H1 (cell line): ENCODE data around the gene ASPA. TPM values are rescaled to one million over a fixed set of nuclear protein-coding genes. Genes with fewer than 3 reads are reported as not detected.
A peak's percentile ranks its signal among the peaks of the same experiment; 100 is the strongest.

Source experiments
- CTCF ChIA-PET: fragments of 300-600 bp; sonication (Branson Sonifier 250); formaldehyde crosslinking; loops from one replicate; lab custom pipeline; 2021; ENCODE audit not compliant: partially characterized antibody; lab: Charles Lee
- POLR2A ChIA-PET: fragments of 300-600 bp; sonication (Branson Sonifier 250); formaldehyde crosslinking; loops from one replicate; lab custom pipeline; 2021; ENCODE audit warnings: inconsistent platforms; ENCODE audit not compliant: partially characterized antibody; lab: Charles Lee
- DNase-seq, 2 experiments: peaks; one replicate each; pipeline versions ENCODE4 v3.0.0 to v3.0.0-alpha.2; 2010 to 2022; ENCODE audit warnings: low spot score in 2 of 2, low read depth in 1 of 2, mixed read lengths in 1 of 2
- FAIRE-seq: peaks from 2 replicates; lab custom pipeline; 2011; peaks lifted over from hg19 to GRCh38; lab: Jason Lieb, UNC
- H2AFZ ChIP-seq: 2 replicates; pipeline ENCODE4 v1.8.1; 2012; ENCODE audit warnings: low read length, inconsistent platforms
- H2AK5ac ChIP-seq: 2 replicates; pipeline ENCODE4 v1.6.1; 2013; ENCODE audit warnings: low read depth, low read length
- H2BK120ac ChIP-seq: replicated peaks from 2 replicates; pipeline ENCODE3; 2013; ENCODE audit warnings: low read depth, low read length, inconsistent platforms
- H2BK12ac ChIP-seq: 2 replicates; pipeline ENCODE4 v1.6.1; 2013; ENCODE audit warnings: low read depth, low read length
- H2BK15ac ChIP-seq: 2 replicates; pipeline ENCODE4 v1.6.1; 2013; ENCODE audit warnings: low read length
- H2BK20ac ChIP-seq: 2 replicates; pipeline ENCODE4 v1.6.1; 2013; ENCODE audit warnings: low read length
- H2BK5ac ChIP-seq: 2 replicates; pipeline ENCODE4 v1.6.1; 2013; ENCODE audit warnings: low read depth, low read length
- H3K14ac ChIP-seq: 2 replicates; pipeline ENCODE4 v1.6.1; 2013; ENCODE audit warnings: inconsistent platforms; ENCODE audit not compliant: insufficient read length
- H3K18ac ChIP-seq: 2 replicates; pipeline ENCODE4 v1.6.1; 2013; ENCODE audit warnings: low read length; ENCODE audit errors: extremely low read depth
- H3K23ac ChIP-seq: 2 replicates; pipeline ENCODE4 v1.6.1; 2013; ENCODE audit warnings: inconsistent platforms; ENCODE audit not compliant: insufficient read length
- H3K23me2 ChIP-seq: 2 replicates; pipeline ENCODE4 v1.6.1; 2013; ENCODE audit warnings: low read depth, low read length
- H3K27ac ChIP-seq: 2 replicates; pipeline ENCODE4 v1.6.1; 2011; ENCODE audit warnings: low read depth, low read length, inconsistent platforms
- H3K27me3 ChIP-seq, 4 experiments: replicated peaks in 1 of 4; 1 replicate in 1 of 4; 2 replicates in 3 of 4; pipeline versions ENCODE4 v1.6.1 to v1.8.1; 2011 to 2013; ENCODE audit warnings: low read length in 3 of 4, mild to moderate bottlenecking in 3 of 4, inconsistent platforms in 2 of 4, mixed read lengths in 2 of 4, moderate library complexity in 1 of 4; ENCODE audit not compliant: control insufficient read depth in 3 of 4, insufficient read depth in 3 of 4; ENCODE audit errors: extremely low read depth in 1 of 4
- H3K36me3 ChIP-seq, 4 experiments: 2 replicates each; pipeline versions ENCODE4 v1.6.1 to v1.8.1; 2011 to 2013; ENCODE audit warnings: mild to moderate bottlenecking in 4 of 4, low read length in 3 of 4, moderate library complexity in 2 of 4, control low read depth in 1 of 4, inconsistent platforms in 1 of 4; ENCODE audit not compliant: insufficient read depth in 4 of 4, control insufficient read depth in 2 of 4
- H3K4ac ChIP-seq: replicated peaks from 2 replicates; pipeline ENCODE3; 2013; ENCODE audit warnings: low read length, low read depth, mixed read lengths, inconsistent platforms; ENCODE audit not compliant: insufficient read length
- H3K4me1 ChIP-seq, 4 experiments: replicated peaks in 1 of 4; 1 replicate in 1 of 4; 2 replicates in 3 of 4; pipeline versions ENCODE4 v1.6.1 to v1.8.1; 2011 to 2013; ENCODE audit warnings: low read length in 3 of 4, inconsistent platforms in 2 of 4, mixed read lengths in 1 of 4; ENCODE audit not compliant: insufficient read depth in 4 of 4, control insufficient read depth in 3 of 4
- H3K4me2 ChIP-seq, 2 experiments: 2 replicates each; pipeline versions ENCODE4 v1.6.1 to v1.8.1; 2011 to 2013; ENCODE audit warnings: low read depth in 2 of 2, low read length in 2 of 2, control low read depth in 1 of 2, inconsistent platforms in 1 of 2, mild to moderate bottlenecking in 1 of 2; ENCODE audit not compliant: insufficient read depth in 1 of 2
- H3K4me3 ChIP-seq, 4 experiments: fragments of 200-600, 300-600 bp in 1 of 4; sonication (generic), shearing (Covaris generic), sonication (Bioruptor Twin) in 1 of 4; 2 replicates each; pipeline versions ENCODE4 v1.5.1 to v1.8.1; 2011 to 2016; ENCODE audit warnings: low read length in 4 of 4, low read depth in 3 of 4, control low read depth in 2 of 4, inconsistent platforms in 2 of 4, mild to moderate bottlenecking in 2 of 4, mixed read lengths in 1 of 4, moderate library complexity in 1 of 4; ENCODE audit not compliant: insufficient read depth in 2 of 4; ENCODE audit errors: extremely low read depth in 1 of 4
- H3K56ac ChIP-seq: replicated peaks from 2 replicates; pipeline ENCODE3; 2013; ENCODE audit warnings: low read depth, mild to moderate bottlenecking, mixed read lengths, low read length, inconsistent platforms; ENCODE audit not compliant: insufficient read length
- H3K79me1 ChIP-seq: 2 replicates; pipeline ENCODE4 v1.6.1; 2013; ENCODE audit warnings: low read depth, low read length, control low read depth
- H3K79me2 ChIP-seq, 2 experiments: 2 replicates each; pipeline versions ENCODE4 v1.6.1 to v1.8.1; 2012 to 2013; ENCODE audit warnings: low read length in 2 of 2, mild to moderate bottlenecking in 2 of 2, inconsistent platforms in 1 of 2; ENCODE audit not compliant: insufficient read depth in 2 of 2, control insufficient read depth in 1 of 2
- H3K9ac ChIP-seq, 4 experiments: replicated peaks in 1 of 4; 1 replicate in 1 of 4; 2 replicates in 3 of 4; pipeline versions ENCODE4 v1.6.1 to v1.8.1; 2011 to 2013; ENCODE audit warnings: low read depth in 3 of 4, low read length in 3 of 4, control low read depth in 2 of 4, mild to moderate bottlenecking in 2 of 4, moderate library complexity in 2 of 4, inconsistent platforms in 1 of 4; ENCODE audit errors: extremely low read depth in 1 of 4
- H3K9me3 ChIP-seq, 2 experiments: 2 replicates each; pipeline versions ENCODE4 v1.6.1 to v1.8.1; 2012 to 2013; ENCODE audit warnings: mild to moderate bottlenecking in 2 of 2, moderate library complexity in 2 of 2, control low read depth in 1 of 2, inconsistent platforms in 1 of 2, low read depth in 1 of 2, low read length in 1 of 2, mixed read lengths in 1 of 2; ENCODE audit not compliant: insufficient read depth in 2 of 2
- H4K20me1 ChIP-seq, 2 experiments: replicated peaks in 1 of 2; 2 replicates each; pipeline versions ENCODE3 to v1.8.1; 2011 to 2013; ENCODE audit warnings: inconsistent platforms in 2 of 2, low read length in 2 of 2, mild to moderate bottlenecking in 1 of 2; ENCODE audit not compliant: insufficient read depth in 2 of 2, control insufficient read depth in 1 of 2
- H4K5ac ChIP-seq: 2 replicates; pipeline ENCODE4 v1.6.1; 2013; ENCODE audit warnings: low read length, low read depth, mixed read lengths, inconsistent platforms; ENCODE audit not compliant: insufficient read length
- H4K8ac ChIP-seq: 2 replicates; pipeline ENCODE4 v1.8.0; 2013; ENCODE audit warnings: mild to moderate bottlenecking, moderate library complexity, low read length, inconsistent platforms; ENCODE audit not compliant: insufficient read depth; ENCODE audit errors: extremely low read depth
- H4K91ac ChIP-seq: replicated peaks from 2 replicates; pipeline ENCODE3; 2013; ENCODE audit warnings: low read length, mixed read lengths, inconsistent platforms; ENCODE audit not compliant: insufficient read length
- BRCA1 ChIP-seq: IDR thresholded peaks from 2 replicates; pipeline ENCODE4 v1.6.1; 2012; ENCODE audit warnings: low read depth, low read length, improper control_type of control experiment
- EGR1 ChIP-seq: IDR thresholded peaks from 2 replicates; pipeline ENCODE4 v1.6.1; 2011; ENCODE audit warnings: low read depth, low read length, borderline replicate concordance
- EZH2 ChIP-seq: fragments of 200-600 bp; sonication (generic); IDR thresholded peaks from 2 replicates; pipeline ENCODE4 v1.7.1; 2012; ENCODE audit warnings: low read depth, mild to moderate bottlenecking, moderate library complexity, low read length, inconsistent platforms; ENCODE audit not compliant: severe bottlenecking
- GTF2F1 ChIP-seq: IDR thresholded peaks from 2 replicates; pipeline ENCODE4 v1.6.1; 2012; ENCODE audit warnings: low read depth, low read length, improper control_type of control experiment, borderline replicate concordance
- JUND ChIP-seq: IDR thresholded peaks from 2 replicates; pipeline ENCODE4 v1.6.1; 2011; ENCODE audit warnings: mild to moderate bottlenecking, improper control_type of control experiment, low read length
- KDM1A ChIP-seq: fragments of 200-600, 300-600 bp; sonication (generic); IDR thresholded peaks from 2 replicates; pipeline ENCODE4 v1.7.1; 2016; ENCODE audit warnings: mild to moderate bottlenecking, low read length, borderline replicate concordance
- KDM4A ChIP-seq: IDR thresholded peaks from one replicate; pipeline ENCODE4 v1.7.1; 2012; ENCODE audit warnings: low read depth, mild to moderate bottlenecking, moderate library complexity, low read length, inconsistent platforms; ENCODE audit not compliant: severe bottlenecking
- PHF8 ChIP-seq: fragments of 200-600 bp; sonication (generic); conservative IDR thresholded peaks from 2 replicates; pipeline ENCODE4 v1.7.1; 2012; ENCODE audit warnings: low read depth, mild to moderate bottlenecking, inconsistent platforms, low read length, moderate library complexity
- RXRA ChIP-seq: IDR thresholded peaks from 2 replicates; pipeline ENCODE4 v1.6.1; 2011; ENCODE audit warnings: low read depth, mild to moderate bottlenecking, low read length, moderate library complexity; ENCODE audit not compliant: insufficient read depth
- SUZ12 ChIP-seq: fragments of 200-600 bp; sonication (generic); IDR thresholded peaks from 2 replicates; pipeline ENCODE4 v1.6.1; 2012; ENCODE audit warnings: mild to moderate bottlenecking, inconsistent platforms, low read length, moderate library complexity, mixed read lengths
- TAF1 ChIP-seq: IDR thresholded peaks from 2 replicates; pipeline ENCODE4 v1.6.1; 2011; ENCODE audit warnings: mild to moderate bottlenecking, low read depth, low read length
- WGBS, 2 experiments: shearing (Covaris generic) in 1 of 2; methylation state at CpG; one replicate each; pipeline versions ENCODE4 v1.1.6 to v1.1.7; 2013 to 2015; ENCODE audit warnings: low lambda C conversion rate in 2 of 2, mixed read lengths in 2 of 2, inconsistent platforms in 1 of 2, low coverage in 1 of 2, missing lambda C conversion rate in 1 of 2; ENCODE audit not compliant: insufficient replicate concordance in 2 of 2, insufficient coverage in 1 of 2, insufficient read length in 1 of 2; ENCODE audit errors: extremely low coverage in 1 of 2, missing lambda C conversion rate in 1 of 2; 5-methylcytosine and 5-hydroxymethylcytosine counted together
- polyA plus RNA-seq, 7 experiments: library from polyadenylated mRNA; depleted of rRNA in 3 of 7; stranded (reverse) in 5 of 7; unstranded in 2 of 7; fragments of >200 nt in 5 of 7; fragments of 200-250 nt in 2 of 7; gene quantifications; 1 replicate in 5 of 7; 2 replicates in 1 of 7; 4 replicates in 1 of 7; pipeline versions ENCODE4 v1.2.1 to v1.2.3, GENCODE V29; 2011 to 2013; ENCODE audit warnings: missing spikeins in 2 of 7, mixed read lengths in 2 of 7
- total RNA-seq: library from RNA; stranded (reverse); fragmentation: NEBNext Ultra II Directional; extraction: Animal tissue kit (Norgen Biotek cat#: 25700); gene quantifications from 2 replicates; pipeline ENCODE4 v1.2.1, GENCODE V29; 2021

Gene ASPA
- total and polyA plus RNA-seq, 2 of the 8 experiments (the other 6 are each of a cell fraction or from before 2014, with no cell fraction given): 0.03 TPM; not detected in 1

DNA sequence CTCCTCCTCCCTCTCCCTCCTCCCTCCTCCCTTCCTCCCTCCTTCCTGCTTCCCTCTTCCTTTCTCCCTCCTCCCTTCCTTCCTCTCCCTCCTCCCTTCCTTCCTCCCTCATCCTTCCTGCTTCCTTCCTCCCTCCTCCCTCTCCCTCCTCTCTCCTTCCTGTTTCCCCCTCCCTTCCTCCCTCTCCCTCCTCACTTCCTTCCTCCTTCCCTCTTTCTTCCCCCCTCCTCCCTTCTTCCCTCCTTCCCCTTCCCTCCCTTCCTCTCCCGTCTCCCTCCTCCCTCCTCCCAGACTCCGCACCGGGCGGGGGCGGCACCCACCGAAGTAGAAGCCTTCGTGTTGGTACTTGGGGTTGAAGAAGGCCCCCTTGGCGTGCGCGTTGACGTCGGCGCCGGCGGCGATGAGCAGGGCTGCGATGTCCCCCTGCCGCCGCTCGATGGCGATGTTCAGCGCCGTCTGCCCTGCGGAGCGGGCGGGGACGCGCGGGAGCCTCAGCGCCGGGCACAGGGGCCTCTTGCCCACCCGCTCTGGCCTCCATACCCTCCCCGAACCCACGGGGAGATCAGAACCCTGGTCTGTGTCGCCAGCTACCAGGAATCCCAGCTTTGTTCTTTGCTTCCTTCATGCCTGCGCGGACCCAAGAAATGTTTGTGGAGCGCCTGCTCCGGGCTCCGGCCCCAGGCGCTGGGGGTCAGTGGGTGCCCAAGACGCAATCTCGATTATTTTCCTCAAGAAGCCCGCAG, 59.6 kb downstream of the ASPA start:
- H4K5ac ChIP-seq: peak overlapping the region; percentile 20
- no peak overlapping the region for H2AK5ac ChIP-seq
- no peaks in the 10 kb centered on the region for H3K79me2 ChIP-seq
- no peak overlapping the region for H3K27ac ChIP-seq
- H2BK12ac ChIP-seq: peak overlapping the region; percentile 90; the same call in 1 of the 2 replicates
- H2BK15ac ChIP-seq: 0 out of 2 replicates have a peak overlapping the region, but pooled peaks have one; percentile 19
- peak overlapping the region; percentile 48; the same call in 1 of the 2 replicates for H3K18ac ChIP-seq
- H3K9ac ChIP-seq: peak overlapping the region in 1 of 4 experiments; percentile 31; a peak in 2 of 7 replicates
- POLR2A ChIA-PET: interaction anchor here (1.1 to 1.8 kb wide), 2 partner anchors 101 to 132 kb away, joined by 4 read pairs; partner anchors contain the start of genes CTNS and SHPK
- FAIRE-seq: no peak
- no peak overlapping the region for H3K23ac ChIP-seq
- peak overlapping the region; percentile 75; the same call in 1 of the 2 replicates for H2BK5ac ChIP-seq
- no peak overlapping the region for H3K4ac ChIP-seq
- 19% methylated on average over 10 of the region's 44 CpGs; no CpG with 5 or more reads in 1 of the 2 experiments for WGBS, 2 experiments
- no peaks in the 10 kb centered on the region for H3K9me3 ChIP-seq
- H4K8ac ChIP-seq: peak overlapping the region; percentile 93; the same call in 1 of the 2 replicates
- H3K23me2 ChIP-seq: peaks cover 6% of the 10 kb centered on the region; the same call in 1 of the 2 replicates
- no peak overlapping the region for H2BK120ac ChIP-seq
- no peaks in the 10 kb centered on the region for H3K27me3 ChIP-seq
- H4K20me1 ChIP-seq: no peaks in the 10 kb centered on the region
- H4K91ac ChIP-seq: peak overlapping the region; percentile 76
- H3K79me1 ChIP-seq: no peaks in the 10 kb centered on the region
- H3K56ac ChIP-seq: peak overlapping the region; percentile 60
- peak overlapping the region; percentile 24 to 63 (median 54); a peak in 6 of 8 replicates for H3K4me3 ChIP-seq
- H3K14ac ChIP-seq: no peak overlapping the region
- peak overlapping the region; percentile 91 for H2AFZ ChIP-seq
- H2BK20ac ChIP-seq: peak overlapping the region; percentile 82; the same call in 1 of the 2 replicates
- CTCF ChIA-PET: interaction anchor here (0.8 to 2.2 kb wide), 15 partner anchors 13 to 441 kb away, joined by 3 to 11 read pairs (median 4); partner anchors contain the start of genes CTNS and SHPK
- H3K36me3 ChIP-seq: no peaks in the 10 kb centered on the region
- DNase-seq: peak; percentile 70 to 90
- peaks cover 0 to 10% (median 4%) of the 10 kb centered on the region in 4 experiments; a peak in 6 of 7 replicates for H3K4me1 ChIP-seq
- H3K4me2 ChIP-seq: peak overlapping the region; percentile 49 to 80; a peak in 3 of 4 replicates
- TF ChIP-seq SUZ12 (no peak), TAF1 (peak; percentile 54; the same call in 1 of the 2 replicates), GTF2F1 (no peak), JUND (0 out of 2 replicates have a peak, but pooled peaks have one; percentile 51), KDM4A (peak; percentile 29), PHF8 (peak; percentile 55; the same call in 1 of the 2 replicates), RXRA (no peak), BRCA1 (no peak), EGR1 (peak; percentile 75; the same call in 1 of the 2 replicates), KDM1A (peak; percentile 66; the same call in 1 of the 2 replicates), EZH2 (no peak)
